OCI-LY7 (cell line): ENCODE data around the gene ALK.

Experiments
- EZH2phosphoT487 ChIP-seq: fragments of 200-600 bp; sonication (generic); IDR thresholded peaks from 2 replicates; pipeline ENCODE4 v1.6.1; 2018; ENCODE audit warnings: low read depth, borderline replicate concordance, mild to moderate bottlenecking, mixed run types, antibody characterized with exemption, low read length, moderate library complexity, mixed read lengths
- TF ChIP-seq, protein P1 (sequence below): fragments of 200-600 bp; sonication (generic); conservative IDR thresholded peaks from 2 replicates; pipeline ENCODE4 v1.5.1; 2014; ENCODE audit warnings: mild to moderate bottlenecking, antibody characterized with exemption, low read length, moderate library complexity, mixed read lengths

DNA sequence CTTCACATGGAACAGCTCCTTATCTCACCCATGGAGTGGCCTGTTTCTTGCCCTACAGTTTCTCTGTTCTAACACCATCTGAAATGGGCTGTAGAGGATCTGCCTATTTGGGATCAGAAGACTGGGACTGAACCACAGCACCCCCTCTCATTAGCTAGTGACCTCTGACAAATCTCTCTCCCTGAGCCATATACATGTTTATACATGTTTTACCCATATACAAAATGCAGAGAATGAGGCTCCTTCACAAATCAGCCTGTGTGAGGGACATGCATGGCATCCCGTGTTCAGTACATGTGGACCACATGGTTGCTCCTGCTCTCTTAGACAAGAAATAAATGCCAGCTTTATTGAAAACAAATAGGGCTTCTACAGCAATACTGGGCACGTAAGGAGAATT, 282.7 kb downstream of the ALK start:
- TF ChIP-seq, protein P1, sequence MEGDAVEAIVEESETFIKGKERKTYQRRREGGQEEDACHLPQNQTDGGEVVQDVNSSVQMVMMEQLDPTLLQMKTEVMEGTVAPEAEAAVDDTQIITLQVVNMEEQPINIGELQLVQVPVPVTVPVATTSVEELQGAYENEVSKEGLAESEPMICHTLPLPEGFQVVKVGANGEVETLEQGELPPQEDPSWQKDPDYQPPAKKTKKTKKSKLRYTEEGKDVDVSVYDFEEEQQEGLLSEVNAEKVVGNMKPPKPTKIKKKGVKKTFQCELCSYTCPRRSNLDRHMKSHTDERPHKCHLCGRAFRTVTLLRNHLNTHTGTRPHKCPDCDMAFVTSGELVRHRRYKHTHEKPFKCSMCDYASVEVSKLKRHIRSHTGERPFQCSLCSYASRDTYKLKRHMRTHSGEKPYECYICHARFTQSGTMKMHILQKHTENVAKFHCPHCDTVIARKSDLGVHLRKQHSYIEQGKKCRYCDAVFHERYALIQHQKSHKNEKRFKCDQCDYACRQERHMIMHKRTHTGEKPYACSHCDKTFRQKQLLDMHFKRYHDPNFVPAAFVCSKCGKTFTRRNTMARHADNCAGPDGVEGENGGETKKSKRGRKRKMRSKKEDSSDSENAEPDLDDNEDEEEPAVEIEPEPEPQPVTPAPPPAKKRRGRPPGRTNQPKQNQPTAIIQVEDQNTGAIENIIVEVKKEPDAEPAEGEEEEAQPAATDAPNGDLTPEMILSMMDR, result no peak
- TF ChIP-seq EZH2phosphoT487, result no peak
